SH-SY5Y (cell line): ENCODE results near the gene MVB12A.

Experiments used
- GATA2 ChIP-seq: IDR thresholded peaks from 2 replicates; pipeline ENCODE4 v1.6.1; 2011; ENCODE audit warnings: mild to moderate bottlenecking, low read depth, low read length
- GATA3 ChIP-seq: IDR thresholded peaks from 2 replicates; pipeline ENCODE4 v1.6.1; 2011; ENCODE audit warnings: low read depth, mild to moderate bottlenecking, low read length, moderate library complexity

GRCh38 chr19:17469092-17469480, 49.2 kb downstream of the MVB12A start:
- no peak for TF ChIP-seq GATA2
- no peak for TF ChIP-seq GATA3
